ENCODE results near the gene SLC28A1.
A peak's percentile ranks its signal among the peaks of the same experiment; 100 is the strongest.
"Not testable (repeated sequence)": the region's sequence is repeated elsewhere in the genome, so short reads cannot be mapped to it uniquely, and the experiment has no call there.

The SLC28A1 gene

DNA sequence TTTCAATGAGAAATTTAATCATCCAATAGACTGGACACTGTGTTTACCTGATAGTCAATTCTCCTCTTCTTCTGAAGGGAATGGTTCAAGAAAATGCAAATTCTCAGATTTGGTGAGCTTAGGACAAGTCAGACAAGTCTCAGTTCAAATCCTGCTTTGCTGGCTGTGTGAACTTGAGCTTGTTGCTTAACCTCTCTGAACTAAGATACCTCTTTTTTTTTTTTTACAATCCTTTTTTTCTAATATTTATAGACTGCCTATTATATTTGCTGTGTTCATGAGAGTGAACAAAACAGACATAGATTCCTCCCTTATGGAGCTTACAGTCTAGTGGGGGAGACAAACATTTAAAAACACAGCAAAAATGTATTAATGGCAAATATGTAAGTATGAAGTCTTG, 8.2 kb upstream of the SLC28A1 start:
- DNase-seq (ENCODE audit: low read depth): no peak
- H3K4me3 ChIP-seq (ENCODE audit: low read depth, low read length): no peak overlapping the region
- TF ChIP-seq, protein P1, sequence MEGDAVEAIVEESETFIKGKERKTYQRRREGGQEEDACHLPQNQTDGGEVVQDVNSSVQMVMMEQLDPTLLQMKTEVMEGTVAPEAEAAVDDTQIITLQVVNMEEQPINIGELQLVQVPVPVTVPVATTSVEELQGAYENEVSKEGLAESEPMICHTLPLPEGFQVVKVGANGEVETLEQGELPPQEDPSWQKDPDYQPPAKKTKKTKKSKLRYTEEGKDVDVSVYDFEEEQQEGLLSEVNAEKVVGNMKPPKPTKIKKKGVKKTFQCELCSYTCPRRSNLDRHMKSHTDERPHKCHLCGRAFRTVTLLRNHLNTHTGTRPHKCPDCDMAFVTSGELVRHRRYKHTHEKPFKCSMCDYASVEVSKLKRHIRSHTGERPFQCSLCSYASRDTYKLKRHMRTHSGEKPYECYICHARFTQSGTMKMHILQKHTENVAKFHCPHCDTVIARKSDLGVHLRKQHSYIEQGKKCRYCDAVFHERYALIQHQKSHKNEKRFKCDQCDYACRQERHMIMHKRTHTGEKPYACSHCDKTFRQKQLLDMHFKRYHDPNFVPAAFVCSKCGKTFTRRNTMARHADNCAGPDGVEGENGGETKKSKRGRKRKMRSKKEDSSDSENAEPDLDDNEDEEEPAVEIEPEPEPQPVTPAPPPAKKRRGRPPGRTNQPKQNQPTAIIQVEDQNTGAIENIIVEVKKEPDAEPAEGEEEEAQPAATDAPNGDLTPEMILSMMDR (IDR thresholded peaks at IDR 0.05; ENCODE audit: control insufficient read depth, extremely low read depth, insufficient read depth): no peak

DNA sequence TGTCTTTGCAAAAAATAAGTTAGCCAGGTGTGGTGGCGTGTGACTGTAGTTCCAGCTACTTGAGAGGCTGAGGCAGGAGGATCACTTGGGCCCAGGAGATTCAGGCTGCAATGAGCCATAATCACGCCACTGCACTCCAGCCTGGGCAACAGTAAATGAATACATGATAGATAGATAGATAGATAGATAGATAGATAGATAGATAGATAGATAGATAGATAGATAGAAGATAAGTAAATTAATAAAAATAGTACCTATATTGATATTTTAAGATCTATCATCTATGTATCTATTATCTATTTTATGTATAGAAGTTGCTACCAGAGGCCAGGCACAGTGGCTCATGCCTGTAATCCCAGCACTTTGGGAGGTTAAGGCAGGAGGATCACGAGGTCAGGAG, 6.8 kb upstream of the SLC28A1 start:
- not testable (repeated sequence) for H3K4me3 ChIP-seq (ENCODE audit: low read depth, low read length); DNase-seq (ENCODE audit: low read depth)

DNA sequence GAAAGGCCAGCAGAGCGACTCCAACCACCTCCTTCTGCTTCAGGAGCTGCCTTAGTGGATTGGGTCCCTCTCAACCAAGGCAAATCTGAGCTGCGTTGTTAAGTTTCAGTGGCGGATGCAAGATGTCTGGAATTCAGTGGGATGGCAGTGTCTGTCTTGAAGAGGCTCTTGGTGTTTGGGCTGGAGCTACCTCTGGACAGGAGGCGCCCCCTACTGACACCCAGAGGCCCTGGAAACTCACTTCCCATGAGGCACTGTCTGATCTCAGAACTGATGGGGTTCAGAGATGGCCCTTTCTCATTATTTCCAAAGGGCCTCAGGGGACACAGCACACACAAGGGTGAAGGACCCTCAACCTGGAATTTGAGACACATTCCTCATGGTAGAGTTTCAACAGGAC, 6.0 kb upstream of the SLC28A1 start:
- TF ChIP-seq, protein P1 (IDR thresholded peaks at IDR 0.05; ENCODE audit: control insufficient read depth, extremely low read depth, insufficient read depth): peak; percentile 74
- no peak overlapping the region for H3K4me3 ChIP-seq (ENCODE audit: low read depth, low read length)
- DNase-seq (ENCODE audit: low read depth): peak; percentile 31

DNA sequence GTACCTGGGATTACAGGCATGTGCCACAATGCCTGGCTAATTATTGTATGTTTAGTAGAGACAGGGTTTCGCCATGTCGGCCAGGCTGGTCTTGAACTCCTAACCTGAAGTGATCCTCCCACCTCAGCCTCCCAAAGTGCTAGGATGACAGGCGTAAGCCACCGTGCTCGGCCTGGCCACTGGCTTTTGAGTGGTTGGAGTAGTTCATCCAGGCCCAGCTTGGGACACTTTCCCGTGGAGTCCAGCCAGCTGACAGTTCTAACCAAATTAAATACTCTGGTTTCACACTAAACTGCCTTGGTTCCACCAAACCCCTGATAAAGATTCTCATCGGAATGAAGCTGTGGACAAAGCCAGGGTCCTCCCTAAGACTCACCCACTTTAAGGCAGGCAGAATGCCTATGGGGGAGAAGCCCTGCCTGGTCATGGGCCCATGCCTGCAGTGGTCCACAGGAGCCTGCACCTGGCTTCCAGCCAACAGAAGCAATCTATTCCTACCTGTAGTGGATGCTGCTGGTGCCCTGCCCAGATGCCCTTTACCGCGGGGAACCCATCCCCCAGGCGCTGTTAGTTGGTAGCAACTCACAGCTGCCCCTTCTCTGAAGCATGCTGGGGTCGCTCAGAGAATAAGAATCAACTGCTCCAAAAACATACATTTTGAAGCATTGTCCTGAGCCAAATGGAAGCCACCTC, 5.2 kb upstream of the SLC28A1 start:
- no peak for DNase-seq (ENCODE audit: low read depth)
- TF ChIP-seq, protein P1 (IDR thresholded peaks at IDR 0.05; ENCODE audit: control insufficient read depth, extremely low read depth, insufficient read depth): no peak
- no peak overlapping the region for H3K4me3 ChIP-seq (ENCODE audit: low read depth, low read length)

DNA sequence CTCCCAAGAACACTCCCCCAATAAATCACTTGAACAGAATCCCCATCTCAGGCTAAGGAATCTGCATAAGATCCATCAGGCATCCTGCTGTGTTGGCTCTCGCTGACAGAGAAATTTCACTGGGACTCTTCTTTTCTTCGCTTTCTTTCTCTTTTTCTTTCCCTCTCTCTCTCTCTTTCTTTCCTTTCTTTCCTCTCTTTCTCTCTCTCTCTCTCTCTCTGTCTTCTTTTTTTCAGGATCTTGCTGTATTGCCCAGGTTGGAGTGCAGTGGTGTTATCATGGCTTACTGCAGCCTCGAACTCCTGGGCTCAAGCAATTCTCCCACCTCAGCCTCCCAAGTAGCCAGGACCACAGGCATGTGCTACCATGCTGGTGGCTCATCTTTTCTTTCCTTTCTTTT, 4.5 kb upstream of the SLC28A1 start:
- DNase-seq (ENCODE audit: low read depth): no peak
- no peak overlapping the region for H3K4me3 ChIP-seq (ENCODE audit: low read depth, low read length)
- TF ChIP-seq, protein P1 (IDR thresholded peaks at IDR 0.05; ENCODE audit: control insufficient read depth, extremely low read depth, insufficient read depth): no peak

DNA sequence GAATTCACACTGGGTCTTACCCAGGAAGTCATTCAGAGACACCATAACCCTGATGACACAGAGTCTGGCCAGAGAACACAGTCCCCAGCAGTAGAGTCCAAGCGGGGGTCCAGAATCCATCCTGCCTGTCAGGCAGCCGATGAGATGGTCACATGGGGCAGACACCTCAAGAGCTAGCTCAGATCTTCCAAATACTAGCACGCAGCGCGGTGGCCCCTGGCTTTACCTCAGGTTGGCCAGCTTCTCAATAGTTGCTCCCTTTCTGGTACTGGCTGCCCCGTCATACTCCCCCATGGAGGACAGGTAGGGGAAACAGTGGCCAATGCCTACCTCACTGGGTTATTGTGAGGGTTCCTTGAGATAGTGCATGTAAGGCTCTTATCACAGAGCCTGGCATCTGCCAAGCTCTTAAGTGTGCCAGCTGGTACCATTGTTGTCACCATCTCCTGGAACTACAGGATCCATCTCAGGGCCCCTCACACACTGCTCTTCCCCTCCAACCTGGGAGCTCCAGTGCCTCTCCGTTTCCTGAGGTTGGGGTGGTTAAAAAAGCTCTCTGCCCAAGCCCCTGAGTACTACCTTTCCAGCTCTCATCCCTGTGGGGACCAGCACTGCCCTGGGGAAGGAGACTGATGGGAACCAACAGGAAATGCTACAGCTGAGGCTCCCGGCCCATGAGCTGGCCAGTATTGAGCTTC, 3.5 kb upstream of the SLC28A1 start:
- TF ChIP-seq, protein P1 (IDR thresholded peaks at IDR 0.05; ENCODE audit: control insufficient read depth, extremely low read depth, insufficient read depth): no peak

DNA sequence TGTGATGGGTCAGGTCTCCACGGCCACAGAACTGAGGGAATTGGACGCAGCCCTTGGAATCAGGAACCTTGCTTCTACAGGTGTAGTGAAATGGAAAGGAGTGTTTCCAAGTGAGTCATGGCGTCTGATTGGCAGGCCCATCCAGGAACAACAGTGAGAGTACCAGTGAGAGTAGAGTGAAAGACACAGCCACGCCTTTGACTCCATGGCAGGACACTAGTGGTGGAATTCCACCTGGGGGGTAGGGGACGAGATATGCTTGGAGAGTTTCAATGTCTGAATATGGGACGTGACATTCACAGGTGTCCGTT, 3.0 kb upstream of the SLC28A1 start:
- TF ChIP-seq, protein P1 (IDR thresholded peaks at IDR 0.05; ENCODE audit: control insufficient read depth, extremely low read depth, insufficient read depth): no peak
- H3K4me3 ChIP-seq (ENCODE audit: low read depth, low read length): no peak overlapping the region
- no peak for DNase-seq (ENCODE audit: low read depth)

More for the DNA sequence above, 3.5 kb upstream of the SLC28A1 start:
- H3K4me3 ChIP-seq (ENCODE audit: low read depth, low read length): no peak overlapping the region
- no peak for DNase-seq (ENCODE audit: low read depth)
